ENCODE measurements around the gene ADAP1. TPM values are rescaled to one million over a fixed set of nuclear protein-coding genes. Genes with fewer than 3 reads are reported as not detected.

ADAP1 gene
- polyA plus RNA-seq, 3 donors = 49.1 to 117 (median 72.2) TPM

GRCh38 chr7:979886-980571, 25.5 kb upstream of the ADAP1 start:
- Histone ChIP-seq H3K4me2 (replicated peaks; ENCODE audit: extremely low read depth, low read length, poor library complexity, severe bottlenecking) (no peak overlapping the region), H3K27me3 (ENCODE audit: control insufficient read depth in 2 of 2, insufficient read depth in 2 of 2, low read length in 2 of 2) (no peaks in the 10 kb centered on the region), H3K27ac (ENCODE audit: low read depth in 1 of 2, low read length in 2 of 2) (no peak overlapping the region), H3K4me1 (ENCODE audit: control insufficient read depth in 1 of 2, insufficient read depth in 2 of 2, low read length in 2 of 2) (peaks cover 5% of the 10 kb centered on the region in 2 donors), H3K79me2 (ENCODE audit: insufficient read depth, low read length) (peaks cover 3% of the 10 kb centered on the region), H2AFZ (ENCODE audit: insufficient read depth, low read depth, low read length, poor library complexity, severe bottlenecking) (no peak overlapping the region), H3K4me3 (replicated peaks in 1 of 3; ENCODE audit: low read depth in 2 of 3, low read length in 3 of 3) (no peak overlapping the region), H3K36me3 (replicated peaks in 1 of 2; ENCODE audit: control insufficient read depth in 1 of 2, insufficient read depth in 2 of 2, low read length in 2 of 2) (no peaks in the 10 kb centered on the region), H3K9ac (ENCODE audit: insufficient read depth, low read length, poor library complexity, severe bottlenecking) (no peak overlapping the region), H3K9me3 (replicated peaks in 1 of 2; ENCODE audit: control insufficient read depth in 1 of 2, insufficient read depth in 1 of 2, low read length in 2 of 2) (no peaks in the 10 kb centered on the region), H4K20me1 (ENCODE audit: insufficient read depth, low read length) (no peaks in the 10 kb centered on the region)
- Mint-ChIP-seq H3K4me1 (peaks cover 2% of the 10 kb centered on the region), H3K36me3 (no peaks in the 10 kb centered on the region), H3K4me3 (no peak overlapping the region), H3K9me3 (peaks cover 0 to 1% (median 0%) of the 10 kb centered on the region in 7 donors), H3K27me3 (ENCODE audit: low read depth in 3 of 3) (peaks cover under 1 to 5% (median 3%) of the 10 kb centered on the region in 3 donors), H3K27ac (no peak overlapping the region)
- 67% methylated on average over 7 of the region's 15 CpGs for WGBS (ENCODE audit: insufficient coverage)
- no peak for DNase-seq
- intact Hi-C loops (cut with micrococcal nuclease) = loop anchor here (5.0 to 10.0 kb wide), 3 partner anchors 155 to 182 kb away; partner anchors contain the start of gene ZFAND2A (in 1 of the 2)
- TF ChIP-seq CTCF (IDR thresholded peaks at IDR 0.05) = no peak

GRCh38 chr7:979151-979550, 24.7 kb upstream of the ADAP1 start:
- peaks cover 8% of the 10 kb centered on the region for H3K4me1 Mint-ChIP-seq
- no peak for TF ChIP-seq CTCF (IDR thresholded peaks at IDR 0.05)
- no peak overlapping the region for H3K4me2 ChIP-seq (replicated peaks; ENCODE audit: extremely low read depth, low read length, poor library complexity, severe bottlenecking)
- H3K36me3 Mint-ChIP-seq = no peaks in the 10 kb centered on the region
- H2AFZ ChIP-seq (ENCODE audit: insufficient read depth, low read depth, low read length, poor library complexity, severe bottlenecking) = no peak overlapping the region
- peaks cover 0 to 5% (median 3%) of the 10 kb centered on the region in 3 donors for H3K27me3 Mint-ChIP-seq (ENCODE audit: low read depth in 3 of 3)
- intact Hi-C loops (cut with micrococcal nuclease) = loop anchor here (5.0 to 10.0 kb wide), 3 partner anchors 156 to 183 kb away; partner anchors contain the start of gene ZFAND2A (in 1 of the 2)
- H3K27ac ChIP-seq (ENCODE audit: low read depth in 1 of 2, low read length in 2 of 2) = no peak overlapping the region
- 96% methylated on average over 12 of the region's 16 CpGs for WGBS (ENCODE audit: insufficient coverage)
- no peak overlapping the region for H3K4me3 ChIP-seq (replicated peaks in 1 of 3; ENCODE audit: low read depth in 2 of 3, low read length in 3 of 3)
- H3K9ac ChIP-seq (ENCODE audit: insufficient read depth, low read length, poor library complexity, severe bottlenecking) = no peak overlapping the region
- no peaks in the 10 kb centered on the region for H3K36me3 ChIP-seq (replicated peaks in 1 of 2; ENCODE audit: control insufficient read depth in 1 of 2, insufficient read depth in 2 of 2, low read length in 2 of 2)
- H3K27me3 ChIP-seq (ENCODE audit: control insufficient read depth in 2 of 2, insufficient read depth in 2 of 2, low read length in 2 of 2) = no peaks in the 10 kb centered on the region
- peaks cover 8% of the 10 kb centered on the region for H4K20me1 ChIP-seq (ENCODE audit: insufficient read depth, low read length)
- peaks cover 12% of the 10 kb centered on the region for H3K79me2 ChIP-seq (ENCODE audit: insufficient read depth, low read length)
- peaks cover 7% of the 10 kb centered on the region in 2 donors for H3K4me1 ChIP-seq (ENCODE audit: control insufficient read depth in 1 of 2, insufficient read depth in 2 of 2, low read length in 2 of 2)
- H3K9me3 Mint-ChIP-seq = peaks cover 0 to 1% (median 0%) of the 10 kb centered on the region in 7 donors
- no peaks in the 10 kb centered on the region for H3K9me3 ChIP-seq (replicated peaks in 1 of 2; ENCODE audit: control insufficient read depth in 1 of 2, insufficient read depth in 1 of 2, low read length in 2 of 2)
- H3K4me3 Mint-ChIP-seq = no peak overlapping the region
- DNase-seq = no peak
- no peak overlapping the region for H3K27ac Mint-ChIP-seq
